ENCODE measurements around the gene CERKL.

GRCh38 chr2:181656450-181657291 lies at the start of gene CERKL:
- TF ChIP-seq BHLHE40 (IDR thresholded peaks at IDR 0.05; ENCODE audit: low read length) = no peak
- no peak for TF ChIP-seq ZNF740 (CRISPR knock-in tag; IDR thresholded peaks at IDR 0.05)
- TF ChIP-seq ZNF354B (CRISPR knock-in tag; IDR thresholded peaks at IDR 0.05) = no peak
- no peak for TF ChIP-seq ZNF670 (CRISPR knock-in tag; IDR thresholded peaks at IDR 0.05; ENCODE audit: borderline replicate concordance)
- TF ChIP-seq ETS1 (CRISPR knock-in tag; IDR thresholded peaks at IDR 0.05) = no peak
- TF ChIP-seq TCF12 (IDR thresholded peaks at IDR 0.05) = no peak
- no peak for TF ChIP-seq TCF12 (CRISPR knock-in tag; IDR thresholded peaks at IDR 0.05)
- TF ChIP-seq TCF7L2 (IDR thresholded peaks at IDR 0.05; ENCODE audit: low read depth, low read length) = no peak
